ENCODE data around the gene WDR90.

- TF ChIP-seq POLR2A (IDR thresholded peaks at IDR 0.05): no peak
- no peak for TF ChIP-seq CTCF (IDR thresholded peaks at IDR 0.05)
Observed at GRCh38 chr16:647173-647902, 1.8 kb upstream of the WDR90 start.

Measured in uterus (tissue), 2 donors.